Left kidney (tissue), 2 donors: ENCODE data around the gene SOX18. TPM values are rescaled to one million over a fixed set of nuclear protein-coding genes. Genes with fewer than 3 reads are reported as not detected.

Experiments
- DNase-seq: peaks from one replicate; pipeline ENCODE4 v3.0.0-alpha.2; 2013
- polyA plus RNA-seq: library from polyadenylated mRNA; unstranded; fragments of 120-200 nt; gene quantifications from one replicate; pipeline ENCODE4 v1.2.1, GENCODE V29; 2013; ENCODE audit not compliant: insufficient read length

Gene SOX18
- polyA plus RNA-seq, 1 donor = 4.5 TPM

- DNase-seq = peak; percentile 80
Observed at GRCh38 chr20:64038565-64039292, 10.7 kb downstream of the SOX18 start.

GRCh38 chr20:64038224-64038564 is 11.2 kb downstream of the SOX18 start:
- DNase-seq = no peak

- DNase-seq = no peak
Observed at GRCh38 chr20:64037498-64038213, 11.8 kb downstream of the SOX18 start.

GRCh38 chr20:64037199-64037497 is 12.3 kb downstream of the SOX18 start:
- DNase-seq = no peak

- no peak for DNase-seq
Observed at GRCh38 chr20:64036346-64037198, 12.9 kb downstream of the SOX18 start.

- DNase-seq = no peak
Observed at GRCh38 chr20:64035933-64036345, 13.5 kb downstream of the SOX18 start, which contains the start of gene C20orf204. Gene C20orf204 (plus strand): TSS chr20:64036182. CDS start chr20:64036324, 142 bp downstream.

- DNase-seq = no peak
Observed at GRCh38 chr20:64035066-64035932, 14.1 kb downstream of the SOX18 start.

GRCh38 chr20:64033981-64034493 is 15.4 kb downstream of the SOX18 start:
- no peak for DNase-seq

GRCh38 chr20:64032706-64033624 is 16.5 kb downstream of the SOX18 start:
- no peak for DNase-seq

GRCh38 chr20:64031822-64032314 is 17.6 kb downstream of the SOX18 start:
- DNase-seq = no peak

GRCh38 chr20:64030371-64031134 is 18.9 kb downstream of the SOX18 start:
- DNase-seq = no peak

GRCh38 chr20:64029293-64030117 is 19.9 kb downstream of the SOX18 start:
- DNase-seq = no peak

- no peak for DNase-seq
Observed at GRCh38 chr20:64027981-64028685, 21.3 kb downstream of the SOX18 start.

- no peak for DNase-seq
Observed at GRCh38 chr20:64025826-64026412, 23.5 kb downstream of the SOX18 start.

GRCh38 chr20:64025101-64025825 is 24.2 kb downstream of the SOX18 start:
- no peak for DNase-seq

- no peak for DNase-seq
Observed at GRCh38 chr20:64024141-64024990, 25.1 kb downstream of the SOX18 start.
